NCI-H524 (cell line): ENCODE measurements around the gene SPG7.

Source experiments
- DNase-seq, 2 experiments: peaks; one replicate each; lab custom pipeline; 2025; lab: John Stamatoyannopoulos, UW

SPG7 gene

GRCh38 chr16:89485701-89486246, 22.4 kb upstream of the SPG7 start:
- DNase-seq = peak in 1 of 2 experiments; percentile 57

- DNase-seq = peak; percentile 44 to 78
These were observed 18.9 kb upstream of the SPG7 start for GRCh38 chr16:89489040-89489897.

GRCh38 chr16:89489898-89490438, 18.2 kb upstream of the SPG7 start:
- DNase-seq = no peak

GRCh38 chr16:89490439-89491237, 17.6 kb upstream of the SPG7 start, which contains the start of gene ANKRD11:
Gene ANKRD11, minus strand, starts transcription at chr16:89490561. Its CDS starts 173,542 bp downstream, at chr16:89317019.
- DNase-seq = peak; percentile 99 to 100

GRCh38 chr16:89491238-89491869, 16.8 kb upstream of the SPG7 start:
- no peak for DNase-seq

- no peak for DNase-seq
These were observed 16.1 kb upstream of the SPG7 start for GRCh38 chr16:89491974-89492687.

- peak in 1 of 2 experiments; percentile 47 for DNase-seq
These were observed 14.4 kb upstream of the SPG7 start for GRCh38 chr16:89493776-89494175.

GRCh38 chr16:89495121-89495520, 13.1 kb upstream of the SPG7 start:
- DNase-seq = no peak

- no peak for DNase-seq
These were observed 9.4 kb upstream of the SPG7 start for GRCh38 chr16:89498839-89499238.

GRCh38 chr16:89499767-89500166, 8.4 kb upstream of the SPG7 start:
- no peak for DNase-seq

- no peak for DNase-seq
These were observed 5.9 kb upstream of the SPG7 start for GRCh38 chr16:89502081-89502843.

GRCh38 chr16:89504091-89504490, 4.1 kb upstream of the SPG7 start:
- no peak for DNase-seq

GRCh38 chr16:89505204-89506112, 2.7 kb upstream of the SPG7 start:
- no peak for DNase-seq

- no peak for DNase-seq
These were observed 2.1 kb upstream of the SPG7 start for GRCh38 chr16:89506113-89506504.

- DNase-seq = no peak
These were observed 1.4 kb upstream of the SPG7 start for GRCh38 chr16:89506791-89507191.

- DNase-seq = no peak
These were observed 879 bp upstream of the SPG7 start for GRCh38 chr16:89507214-89507833.

GRCh38 chr16:89510526-89510925, 2.3 kb downstream of the SPG7 start:
- no peak for DNase-seq

- DNase-seq = no peak
These were observed 3.2 kb downstream of the SPG7 start for GRCh38 chr16:89511374-89511773.

- no peak for DNase-seq
These were observed 4.2 kb downstream of the SPG7 start for GRCh38 chr16:89512453-89512852.
